OCI-M1 (cell line): ENCODE measurements around the gene MALT1.
"Not testable (repeated sequence)": the region's sequence is repeated elsewhere in the genome, so short reads cannot be mapped to it uniquely, and the experiment has no call there.

Source experiments
- DNase-seq: peaks from one replicate; lab custom pipeline; 2025; lab: John Stamatoyannopoulos, UW

Gene MALT1, protein sequence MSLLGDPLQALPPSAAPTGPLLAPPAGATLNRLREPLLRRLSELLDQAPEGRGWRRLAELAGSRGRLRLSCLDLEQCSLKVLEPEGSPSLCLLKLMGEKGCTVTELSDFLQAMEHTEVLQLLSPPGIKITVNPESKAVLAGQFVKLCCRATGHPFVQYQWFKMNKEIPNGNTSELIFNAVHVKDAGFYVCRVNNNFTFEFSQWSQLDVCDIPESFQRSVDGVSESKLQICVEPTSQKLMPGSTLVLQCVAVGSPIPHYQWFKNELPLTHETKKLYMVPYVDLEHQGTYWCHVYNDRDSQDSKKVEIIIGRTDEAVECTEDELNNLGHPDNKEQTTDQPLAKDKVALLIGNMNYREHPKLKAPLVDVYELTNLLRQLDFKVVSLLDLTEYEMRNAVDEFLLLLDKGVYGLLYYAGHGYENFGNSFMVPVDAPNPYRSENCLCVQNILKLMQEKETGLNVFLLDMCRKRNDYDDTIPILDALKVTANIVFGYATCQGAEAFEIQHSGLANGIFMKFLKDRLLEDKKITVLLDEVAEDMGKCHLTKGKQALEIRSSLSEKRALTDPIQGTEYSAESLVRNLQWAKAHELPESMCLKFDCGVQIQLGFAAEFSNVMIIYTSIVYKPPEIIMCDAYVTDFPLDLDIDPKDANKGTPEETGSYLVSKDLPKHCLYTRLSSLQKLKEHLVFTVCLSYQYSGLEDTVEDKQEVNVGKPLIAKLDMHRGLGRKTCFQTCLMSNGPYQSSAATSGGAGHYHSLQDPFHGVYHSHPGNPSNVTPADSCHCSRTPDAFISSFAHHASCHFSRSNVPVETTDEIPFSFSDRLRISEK

GRCh38 chr18:58671111-58671631, at the start of gene MALT1:
Gene MALT1 (plus strand): TSS chr18:58671465. CDS start chr18:58671644, 179 bp downstream.
- peak; percentile 93 for DNase-seq

- no peak for DNase-seq
These were observed 47.3 kb upstream of the MALT1 start for GRCh38 chr18:58624011-58624410.

DNA sequence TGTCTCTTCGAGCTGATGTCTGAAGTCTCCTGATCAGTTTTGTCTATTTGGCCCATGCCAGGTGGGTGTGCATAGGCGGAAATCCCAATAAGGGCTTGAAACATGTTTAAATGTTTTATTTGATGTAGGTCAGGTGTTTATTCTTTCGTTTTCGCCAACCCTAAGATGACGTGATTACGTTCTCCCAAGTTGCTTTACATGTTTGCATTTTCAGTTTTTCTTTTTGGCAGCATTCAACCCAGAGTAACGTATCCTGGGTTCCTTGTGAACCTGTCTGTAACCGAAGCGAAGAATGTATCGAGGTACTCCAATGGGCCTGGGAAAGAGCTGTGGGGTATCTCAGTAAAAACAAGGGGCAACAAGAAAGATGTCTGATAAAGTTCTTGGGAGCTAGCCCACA, 45.4 kb upstream of the MALT1 start:
- no peak for DNase-seq

- DNase-seq: no peak
These were observed 41.2 kb upstream of the MALT1 start for GRCh38 chr18:58630071-58630470.

- no peak for DNase-seq
These were observed 40.0 kb upstream of the MALT1 start for GRCh38 chr18:58631301-58631700.

DNA sequence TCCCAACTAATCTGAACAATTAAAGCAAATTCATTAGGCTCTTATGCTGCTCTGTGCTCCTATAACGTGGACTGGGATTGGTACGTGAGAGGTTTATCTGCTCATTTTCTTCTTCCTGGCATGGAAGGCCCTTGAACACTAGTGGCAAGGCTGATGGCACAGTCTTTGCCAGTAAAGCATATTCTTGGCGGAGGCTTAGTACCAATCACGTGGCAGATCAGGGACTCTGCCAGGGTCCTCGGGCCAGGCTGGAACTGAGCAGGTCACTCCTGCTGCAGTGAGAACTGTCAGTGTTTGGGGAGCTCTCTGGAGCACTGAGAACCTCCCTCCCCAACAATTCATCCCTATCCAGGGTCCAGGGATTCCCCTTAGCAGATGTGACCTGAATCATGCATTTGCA, 38.7 kb upstream of the MALT1 start:
- no peak for DNase-seq

DNA sequence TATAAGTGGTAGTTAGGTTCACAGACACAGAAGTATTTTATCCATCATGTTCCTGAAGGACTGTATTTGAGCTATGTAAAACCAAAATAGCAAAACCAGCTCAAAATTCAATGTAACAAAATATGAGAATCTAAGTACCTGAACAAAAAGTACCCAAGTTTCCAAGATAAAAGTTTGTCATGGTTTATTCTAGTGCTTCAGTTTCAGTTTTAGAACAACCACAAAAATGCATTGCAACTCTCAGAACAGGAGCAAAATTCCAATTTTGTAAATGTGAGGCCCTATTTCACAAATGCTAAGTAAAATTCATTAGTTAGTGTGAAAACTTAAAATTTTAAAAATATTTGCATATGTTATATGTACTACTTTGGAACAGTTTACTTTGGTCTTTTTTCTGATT, 37.4 kb upstream of the MALT1 start:
- no peak for DNase-seq

DNA sequence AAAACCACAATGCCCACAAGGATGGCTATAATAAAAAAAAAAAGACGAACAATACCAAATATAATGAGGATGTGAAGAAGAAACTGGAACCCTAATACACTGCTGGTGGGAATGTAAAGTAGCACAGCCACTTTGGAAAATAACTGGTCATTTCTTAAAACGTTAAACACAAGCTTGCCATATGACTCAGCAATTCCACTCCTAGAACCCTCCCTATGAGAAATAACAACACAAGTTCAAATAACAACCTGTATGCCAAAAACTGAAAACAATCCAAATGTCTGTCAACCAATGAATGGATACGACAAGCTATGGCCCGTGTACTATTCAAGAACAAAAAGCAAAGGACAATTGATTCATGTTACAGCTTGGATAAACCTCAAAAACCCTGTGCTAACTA, 35.4 kb upstream of the MALT1 start:
- peak; percentile 37 for DNase-seq

DNA sequence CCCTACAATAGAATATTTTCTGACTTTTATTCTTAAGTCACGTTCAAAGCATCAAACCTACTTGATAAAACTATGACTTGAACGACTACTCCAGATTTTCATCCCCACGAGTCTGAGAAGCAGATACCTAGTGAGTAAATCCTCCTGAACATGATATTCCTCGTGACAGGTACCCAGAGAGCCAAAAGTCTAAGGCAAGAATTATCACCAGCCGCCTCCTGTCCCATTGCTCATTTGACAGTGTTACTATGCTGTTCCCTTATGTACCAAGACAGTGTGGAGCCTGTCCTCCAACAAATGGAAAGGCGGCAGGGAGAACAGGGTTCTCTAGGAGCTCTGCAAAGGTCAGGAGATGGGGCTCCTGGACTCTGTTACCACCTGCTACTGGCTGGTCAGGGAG, 34.1 kb upstream of the MALT1 start:
- no peak for DNase-seq

DNA sequence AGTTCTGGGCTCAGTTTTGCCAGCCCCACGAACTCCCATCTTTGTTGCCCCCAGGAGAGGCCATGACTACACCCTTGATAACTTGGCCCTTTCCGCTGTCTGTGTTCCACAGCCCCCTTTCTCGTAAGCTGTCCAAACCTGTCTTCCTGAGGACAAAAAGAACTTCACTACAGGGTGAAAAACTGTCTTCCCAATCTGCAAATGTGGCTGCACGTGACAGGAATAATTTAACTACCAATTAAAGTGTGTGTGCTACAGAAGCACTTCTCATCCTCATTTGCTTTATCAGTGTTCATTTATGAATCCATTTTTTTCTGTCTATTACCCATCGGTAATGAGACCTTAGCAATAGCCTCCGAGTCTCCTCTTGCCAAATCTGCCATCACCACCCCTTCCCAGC, 33.3 kb upstream of the MALT1 start:
- DNase-seq: no peak

- DNase-seq: peak; percentile 84
These were observed 32.8 kb upstream of the MALT1 start for GRCh38 chr18:58638441-58638840.

DNA sequence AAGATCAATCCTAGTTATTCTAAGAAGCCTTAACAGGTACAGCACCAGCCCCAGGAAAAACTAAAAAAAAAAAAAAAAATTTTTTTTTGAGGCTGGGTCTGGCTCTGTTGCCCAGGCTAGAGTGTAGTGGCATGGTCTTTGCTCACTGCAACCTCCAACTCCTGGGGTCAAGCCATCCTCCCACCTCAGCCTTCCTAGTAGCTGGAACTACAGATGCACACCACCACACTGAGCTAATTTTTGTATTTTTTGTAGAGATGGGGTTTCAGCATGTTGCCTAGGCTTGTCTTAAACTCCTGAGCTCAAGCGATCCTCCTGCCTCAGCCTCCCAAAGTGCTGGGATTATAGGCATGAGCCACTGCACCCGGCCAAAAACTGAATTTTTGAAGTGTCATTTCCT, 32.0 kb upstream of the MALT1 start:
- DNase-seq: no peak

DNA sequence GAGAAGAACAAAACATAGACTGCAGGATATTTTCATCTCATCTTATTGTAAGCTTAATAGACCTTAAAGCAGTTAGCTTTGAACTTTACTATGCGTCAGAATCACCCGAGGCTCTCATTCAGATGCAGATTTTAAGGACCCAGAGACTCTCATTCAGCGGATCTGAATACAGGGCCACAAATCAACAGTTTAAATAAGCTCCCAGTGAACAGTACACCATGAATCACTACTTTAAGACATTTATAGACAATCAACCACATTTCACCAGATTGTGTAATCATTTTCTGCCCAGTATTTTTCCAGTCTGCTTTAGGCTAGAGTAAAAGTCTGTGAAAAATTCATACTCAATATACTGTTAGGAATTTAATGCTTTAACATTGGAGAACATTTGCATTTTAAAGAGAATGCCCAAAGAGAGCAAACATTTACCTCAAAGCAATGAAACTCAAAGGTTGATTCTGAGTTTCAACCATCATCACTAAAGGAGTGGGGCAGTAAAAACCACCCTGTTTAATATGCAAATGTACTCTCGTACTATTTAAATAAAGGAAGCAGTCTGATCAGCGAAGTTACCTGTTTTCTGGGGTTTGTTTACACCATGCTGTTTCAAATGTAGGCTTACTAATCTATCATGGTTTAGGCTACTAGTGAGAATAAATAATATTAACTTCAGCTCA, 31.4 kb upstream of the MALT1 start:
- no peak for DNase-seq

DNA sequence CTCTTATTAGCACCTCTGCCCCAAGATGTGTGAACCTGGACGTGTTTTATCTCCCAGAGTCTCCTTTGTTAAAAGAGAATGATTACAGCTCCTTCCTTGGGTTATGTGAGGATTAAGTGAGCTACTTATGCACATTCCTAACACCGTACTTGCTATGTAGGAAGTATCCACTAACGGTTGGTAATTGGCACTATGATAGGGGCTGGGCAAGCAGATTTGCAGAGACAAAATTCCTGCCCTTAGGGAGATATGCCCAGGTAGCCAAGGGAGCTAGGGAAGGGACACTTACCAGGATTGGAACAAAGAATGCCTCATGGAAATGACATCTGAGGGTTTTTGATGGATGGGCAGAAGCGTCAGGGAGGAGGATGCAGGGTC, 30.8 kb upstream of the MALT1 start:
- DNase-seq: no peak

GRCh38 chr18:58640891-58641610, 30.2 kb upstream of the MALT1 start:
- no peak for DNase-seq

DNA sequence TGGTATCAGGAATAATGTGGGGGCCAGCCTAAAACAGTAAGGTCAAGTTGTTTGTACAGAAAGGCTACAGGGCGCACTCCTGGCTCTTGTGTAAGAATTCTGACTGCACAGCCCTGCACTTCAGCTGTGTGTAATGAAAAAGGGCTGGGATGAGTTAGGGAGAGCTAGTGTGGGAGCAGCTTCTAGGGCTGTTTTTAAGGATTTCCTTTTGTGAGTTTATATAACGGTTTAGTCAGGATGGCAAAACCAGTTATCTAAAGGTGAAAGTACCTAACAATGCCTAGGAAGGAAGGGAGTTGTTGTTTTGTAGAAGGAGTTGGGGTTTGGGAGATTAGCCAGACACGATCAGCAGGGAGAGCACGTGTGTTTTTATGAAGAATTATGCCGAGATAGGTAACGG, 27.7 kb upstream of the MALT1 start:
- not testable (repeated sequence) for DNase-seq

DNA sequence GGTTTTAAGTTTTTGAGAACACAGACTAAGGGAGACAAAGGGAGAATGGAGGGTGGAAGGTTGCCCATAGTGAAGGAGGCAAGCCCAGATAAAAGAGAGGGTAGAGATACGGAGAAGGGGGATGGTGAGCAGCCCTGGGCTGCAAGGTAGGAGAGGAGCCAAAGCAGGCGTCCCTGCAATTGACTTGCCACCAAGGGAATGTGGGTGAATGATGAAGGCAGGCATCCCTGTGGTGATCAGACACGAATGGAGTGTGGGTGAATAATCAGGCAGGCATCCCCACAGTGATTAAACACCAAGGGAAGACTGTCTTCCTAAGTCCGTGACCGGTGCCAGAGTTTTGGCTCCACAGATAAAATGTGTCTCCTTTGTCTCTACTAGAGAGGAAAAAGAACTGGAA, 25.9 kb upstream of the MALT1 start:
- no peak for DNase-seq

GRCh38 chr18:58646334-58646862, 24.9 kb upstream of the MALT1 start:
- no peak for DNase-seq

GRCh38 chr18:58649966-58650816, 21.1 kb upstream of the MALT1 start:
- DNase-seq: peak; percentile 40

DNA sequence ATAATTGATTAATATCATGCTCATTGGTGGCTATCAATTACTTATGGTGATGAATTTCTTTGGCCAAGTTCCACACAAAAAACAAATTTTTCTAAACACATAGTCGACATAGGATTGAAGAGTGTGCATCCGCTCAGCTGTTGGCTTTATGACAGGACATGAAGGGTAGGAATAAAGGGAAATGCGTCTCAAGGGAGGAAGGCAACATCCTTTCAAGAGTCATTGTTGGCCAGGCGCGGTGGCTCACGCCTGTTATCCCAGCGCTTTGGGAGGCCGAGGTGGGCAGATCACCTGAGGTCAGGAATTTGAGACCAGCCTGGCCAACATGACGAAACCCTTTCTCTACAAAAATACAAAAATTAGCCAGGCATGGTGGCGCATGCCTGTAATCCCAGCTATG, 20.4 kb upstream of the MALT1 start:
- DNase-seq: not testable (repeated sequence)
